ENCODE results near the gene ZNF557.

ZNF557 gene

GRCh38 chr19:7076151-7076550, 6.6 kb downstream of the ZNF557 start:
- no peak for DNase-seq

- no peak for DNase-seq
Observed at GRCh38 chr19:7078008-7078407, 8.5 kb downstream of the ZNF557 start.

GRCh38 chr19:7083076-7083956, 13.8 kb downstream of the ZNF557 start:
- no peak for DNase-seq

- no peak for DNase-seq
Observed at GRCh38 chr19:7088999-7089398, 19.5 kb downstream of the ZNF557 start.

- DNase-seq: peak in 1 of 2 donors; percentile 5
Observed at GRCh38 chr19:7098096-7098495, 28.6 kb downstream of the ZNF557 start.

GRCh38 chr19:7098701-7099596, 29.4 kb downstream of the ZNF557 start:
- DNase-seq: peak; percentile 88 to 90

- no peak for DNase-seq
Observed at GRCh38 chr19:7099597-7099921, 30.1 kb downstream of the ZNF557 start.

GRCh38 chr19:7101498-7102253, 32.2 kb downstream of the ZNF557 start:
- peak in 1 of 2 donors; percentile 28 for DNase-seq

GRCh38 chr19:7104747-7105447, 35.4 kb downstream of the ZNF557 start:
- no peak for DNase-seq

GRCh38 chr19:7106711-7107657, 37.5 kb downstream of the ZNF557 start:
- no peak for DNase-seq

- DNase-seq: no peak
Observed at GRCh38 chr19:7109678-7110289, 40.3 kb downstream of the ZNF557 start.

GRCh38 chr19:7112675-7113074, 43.2 kb downstream of the ZNF557 start:
- DNase-seq: no peak

GRCh38 chr19:7113233-7113632, 43.7 kb downstream of the ZNF557 start:
- no peak for DNase-seq

GRCh38 chr19:7115721-7116120, 46.2 kb downstream of the ZNF557 start:
- DNase-seq: no peak

- DNase-seq: no peak
Observed at GRCh38 chr19:7117248-7117647, 47.7 kb downstream of the ZNF557 start.

GRCh38 chr19:7119582-7119981, 50.1 kb downstream of the ZNF557 start:
- DNase-seq: no peak

GRCh38 chr19:7120499-7120898, 51.0 kb downstream of the ZNF557 start:
- DNase-seq: no peak

GRCh38 chr19:7122701-7123100, 53.2 kb downstream of the ZNF557 start:
- DNase-seq: no peak

GRCh38 chr19:7124782-7125181, 55.3 kb downstream of the ZNF557 start:
- DNase-seq: no peak

GRCh38 chr19:7125221-7125620, 55.7 kb downstream of the ZNF557 start:
- DNase-seq: no peak

- no peak for DNase-seq
Observed at GRCh38 chr19:7126132-7126531, 56.6 kb downstream of the ZNF557 start.
